Tibial nerve (tissue), 4 donors: ENCODE data around the gene DNAL4. TPM values are rescaled to one million over a fixed set of nuclear protein-coding genes. Genes with fewer than 3 reads are reported as not detected.

Experiments
- DNase-seq, 2 donors: peaks; one replicate each; pipeline ENCODE4 v3.0.0-alpha.2; 2019; ENCODE audit warnings: low spot score in 2 of 2
- H3K27ac ChIP-seq, 4 donors: fragments of 200-600 bp; sonication (generic) in 3 of 4; one replicate each; pipeline ENCODE4 v1.5.1; 2017 to 2019; ENCODE audit warnings: mild to moderate bottlenecking in 1 of 4
- H3K27me3 ChIP-seq, 2 donors: fragments of 200-600 bp; sonication (generic) in 1 of 2; one replicate each; pipeline versions ENCODE4 v1.5.1 to v1.6.0; 2017 to 2019
- H3K36me3 ChIP-seq, 3 donors: fragments of 200-600 bp; sonication (generic); one replicate each; pipeline ENCODE4 v1.5.1; 2018 to 2019
- H3K4me1 ChIP-seq, 4 donors: fragments of 200-600 bp; sonication (generic) in 3 of 4; one replicate each; pipeline ENCODE4 v1.5.1; 2017 to 2019
- H3K4me3 ChIP-seq, 4 donors: fragments of 200-600 bp; sonication (generic) in 3 of 4; one replicate each; pipeline ENCODE4 v1.5.1; 2017 to 2019; ENCODE audit warnings: mild to moderate bottlenecking in 1 of 4, moderate library complexity in 1 of 4
- H3K9me3 ChIP-seq, 4 donors: fragments of 200-600 bp; sonication (generic) in 3 of 4; one replicate each; pipeline ENCODE4 v1.5.1; 2017 to 2019
- CTCF ChIP-seq, 5 experiments: fragments of 200-600 bp in 3 of 5; fragments of 450-650 bp in 2 of 5; sonication (generic) in 3 of 5; IDR thresholded peaks; one replicate each; pipeline ENCODE4 v1.5.1; 2016 to 2019; ENCODE audit warnings: antibody characterized with exemption in 5 of 5, mild to moderate bottlenecking in 3 of 5, moderate library complexity in 2 of 5
- EP300 ChIP-seq, 2 donors: sonication (generic); formaldehyde crosslinking; IDR thresholded peaks; one replicate each; pipeline ENCODE4 v1.6.1; 2017; ENCODE audit warnings: antibody characterized with exemption in 2 of 2, mild to moderate bottlenecking in 1 of 2
- POLR2A ChIP-seq, 2 donors: fragments of 450-650 bp; IDR thresholded peaks; one replicate each; pipeline ENCODE4 v1.6.1; 2017; ENCODE audit warnings: antibody characterized with exemption in 2 of 2, mild to moderate bottlenecking in 2 of 2, moderate library complexity in 2 of 2
- WGBS, 2 donors: methylation state at CpG; one replicate each; pipeline ENCODE4 v1.1.5; 2018; 5-methylcytosine and 5-hydroxymethylcytosine counted together
- total RNA-seq, 4 donors: library from RNA; depleted of rRNA; stranded (reverse); fragments of >200 nt; gene quantifications; one replicate each; pipeline ENCODE4 v1.1.0, GENCODE V29; 2016

DNAL4 gene
- total RNA-seq, 4 donors from 2014 or later, result 14.7 to 17.7 (median 17.1) TPM

DNA sequence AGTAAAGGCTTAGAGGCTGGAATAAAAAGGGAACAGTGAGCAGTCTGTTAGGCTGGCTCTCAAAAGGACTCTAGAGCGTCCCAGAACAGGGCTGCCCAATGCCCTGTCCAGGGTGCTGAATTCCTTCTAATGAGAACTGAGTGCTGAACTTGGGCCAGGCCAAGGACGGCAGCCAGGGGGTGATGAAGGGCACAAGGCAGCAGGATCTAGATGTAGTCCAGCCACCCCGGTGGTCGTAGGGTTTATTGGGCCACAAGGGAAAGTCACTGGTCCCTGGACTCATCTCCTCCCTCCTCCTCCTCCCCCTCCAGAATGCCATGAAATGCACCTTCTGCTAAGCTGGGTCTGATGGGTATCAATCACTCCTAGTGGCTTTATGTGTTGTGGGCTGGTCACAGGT lies 30.6 kb upstream of the DNAL4 start:
- peaks cover 0 to 23% (median 0%) of the 10 kb centered on the region in 3 donors for H3K36me3 ChIP-seq
- no peaks in the 10 kb centered on the region for H3K4me1 ChIP-seq
- H3K4me3 ChIP-seq, result no peak overlapping the region
- H3K9me3 ChIP-seq, result peaks cover 0 to 6% (median 0%) of the 10 kb centered on the region in 4 donors
- 4 to 6% methylated on average over 4 of the region's 4 CpGs for WGBS, 2 donors
- no peaks in the 10 kb centered on the region for H3K27me3 ChIP-seq
- peak in 2 of 5 experiments; percentile 29 to 32 for TF ChIP-seq CTCF (IDR thresholded peaks at IDR 0.05)
- TF ChIP-seq EP300 (IDR thresholded peaks at IDR 0.05), result no peak
- no peak overlapping the region for H3K27ac ChIP-seq
- DNase-seq, result peak in 1 of 2 donors; percentile 50

- peaks cover 0 to 3% (median 0%) of the 10 kb centered on the region in 4 donors for H3K9me3 ChIP-seq
- H3K36me3 ChIP-seq, result peaks cover 0 to 23% (median 0%) of the 10 kb centered on the region in 3 donors
- H3K4me1 ChIP-seq, result no peaks in the 10 kb centered on the region
- H3K27ac ChIP-seq, result no peak overlapping the region
- no peaks in the 10 kb centered on the region for H3K27me3 ChIP-seq
- no peak overlapping the region for H3K4me3 ChIP-seq
- 94 to 96% methylated on average over 2 of the region's 2 CpGs for WGBS, 2 donors
- TF ChIP-seq EP300 (IDR thresholded peaks at IDR 0.05), result no peak
- no peak for TF ChIP-seq POLR2A (IDR thresholded peaks at IDR 0.05)
- TF ChIP-seq CTCF (IDR thresholded peaks at IDR 0.05), result no peak
- DNase-seq, result no peak
Observed at GRCh38 chr22:38823637-38824036, 29.7 kb upstream of the DNAL4 start.

GRCh38 chr22:38823076-38823475 lies 29.1 kb upstream of the DNAL4 start:
- 80 to 89% methylated on average over 4 of the region's 4 CpGs for WGBS, 2 donors
- Histone ChIP-seq H3K27me3 (no peaks in the 10 kb centered on the region), H3K36me3 (peaks cover 0 to 23% (median 0%) of the 10 kb centered on the region in 3 donors), H3K27ac (no peak overlapping the region), H3K4me3 (no peak overlapping the region), H3K4me1 (no peaks in the 10 kb centered on the region), H3K9me3 (no peaks in the 10 kb centered on the region)
- DNase-seq, result no peak
- TF ChIP-seq CTCF (IDR thresholded peaks at IDR 0.05) (no peak), POLR2A (IDR thresholded peaks at IDR 0.05) (no peak), EP300 (IDR thresholded peaks at IDR 0.05) (no peak)

GRCh38 chr22:38820020-38820419 lies 26.1 kb upstream of the DNAL4 start:
- DNase-seq, result no peak
- TF ChIP-seq EP300 (IDR thresholded peaks at IDR 0.05), result no peak
- no peak for TF ChIP-seq POLR2A (IDR thresholded peaks at IDR 0.05)
- TF ChIP-seq CTCF (IDR thresholded peaks at IDR 0.05), result no peak
- Histone ChIP-seq H3K4me3 (no peak overlapping the region), H3K27me3 (no peaks in the 10 kb centered on the region), H3K36me3 (peaks cover 0 to 14% (median 0%) of the 10 kb centered on the region in 3 donors), H3K4me1 (no peaks in the 10 kb centered on the region), H3K27ac (no peak overlapping the region), H3K9me3 (no peaks in the 10 kb centered on the region)
- 76 to 81% methylated on average over 8 of the region's 8 CpGs for WGBS, 2 donors

- no peaks in the 10 kb centered on the region for H3K27me3 ChIP-seq
- H3K4me1 ChIP-seq, result no peaks in the 10 kb centered on the region
- H3K27ac ChIP-seq, result no peak overlapping the region
- peaks cover 0 to 14% (median 0%) of the 10 kb centered on the region in 3 donors for H3K36me3 ChIP-seq
- 74 to 88% methylated on average over 10 of the region's 10 CpGs for WGBS, 2 donors
- H3K9me3 ChIP-seq, result no peaks in the 10 kb centered on the region
- no peak for DNase-seq
- no peak overlapping the region for H3K4me3 ChIP-seq
- TF ChIP-seq EP300 (IDR thresholded peaks at IDR 0.05) (no peak), POLR2A (IDR thresholded peaks at IDR 0.05) (no peak), CTCF (IDR thresholded peaks at IDR 0.05) (no peak)
Observed at GRCh38 chr22:38819387-38819940, 25.5 kb upstream of the DNAL4 start.
